Posterior cingulate gyrus (tissue), 11 donors: ENCODE results near the gene ZNF385C.
"Not testable (repeated sequence)": the region's sequence is repeated elsewhere in the genome, so short reads cannot be mapped to it uniquely, and the experiment has no call there.

ENCODE experiments used
- DNase-seq, 10 donors: peaks; one replicate each; pipeline versions ENCODE4 v3.0.0 to v3.0.0-alpha.2; 2020 to 2021; ENCODE audit warnings: mixed read lengths in 3 of 10
- intact Hi-C: fragments of 100-400 bp; cut with DNase I; formaldehyde crosslinking; loops from one replicate; pipeline ENCODE4 v1.15.1; 2023

The ZNF385C gene

GRCh38 chr17:42097691-42098631 lies at the start of gene ZNF385C:
Gene ZNF385C, minus strand, starts transcription at chr17:42098473. Its CDS starts 35,417 bp downstream, at chr17:42063056.
- intact Hi-C loops, result no loop called here
- no peak for DNase-seq

- DNase-seq, result peak in 1 of 10 donors; percentile 12
- intact Hi-C loops, result no loop called here
Measured at GRCh38 chr17:42146911-42147607, 48.8 kb upstream of the ZNF385C start.

GRCh38 chr17:42143138-42143537 lies 44.9 kb upstream of the ZNF385C start:
- DNase-seq, intact Hi-C loops: not testable (repeated sequence)

GRCh38 chr17:42142371-42142896 lies 44.2 kb upstream of the ZNF385C start:
- DNase-seq, result peak in 1 of 10 donors; percentile 76
- intact Hi-C loops, result no loop called here

- intact Hi-C loops, result no loop called here
- peak in 1 of 10 donors; percentile 8 for DNase-seq
Measured at GRCh38 chr17:42141382-42141781, 43.1 kb upstream of the ZNF385C start.

GRCh38 chr17:42140690-42141089 lies 42.4 kb upstream of the ZNF385C start:
- peak in 1 of 10 donors; percentile 25 for DNase-seq
- intact Hi-C loops, result not testable (repeated sequence)

- no peak for DNase-seq
- intact Hi-C loops, result no loop called here
Measured at GRCh38 chr17:42138749-42139492, 40.6 kb upstream of the ZNF385C start.

- DNase-seq, result no peak
- intact Hi-C loops, result no loop called here
Measured at GRCh38 chr17:42136654-42137051, 38.4 kb upstream of the ZNF385C start.

GRCh38 chr17:42135664-42136653 lies 37.7 kb upstream of the ZNF385C start:
- peak in 1 of 10 donors; percentile 20 for DNase-seq
- intact Hi-C loops, result no loop called here

- intact Hi-C loops, result no loop called here
- no peak for DNase-seq
Measured at GRCh38 chr17:42135151-42135550, 36.9 kb upstream of the ZNF385C start.

GRCh38 chr17:42133461-42134041 lies 35.3 kb upstream of the ZNF385C start:
- intact Hi-C loops, result no loop called here
- no peak for DNase-seq

- peak in 8 of 10 donors; percentile 46 to 94 (median 63) for DNase-seq
- intact Hi-C loops, result no loop called here
Measured at GRCh38 chr17:42132941-42133340, 34.7 kb upstream of the ZNF385C start.

- intact Hi-C loops, result no loop called here
- no peak for DNase-seq
Measured at GRCh38 chr17:42131981-42132432, 33.7 kb upstream of the ZNF385C start.

- intact Hi-C loops, result no loop called here
- DNase-seq, result no peak
Measured at GRCh38 chr17:42131232-42131631, 33.0 kb upstream of the ZNF385C start.

- intact Hi-C loops, result no loop called here
- DNase-seq, result peak in 1 of 10 donors; percentile 17
Measured at GRCh38 chr17:42130310-42130936, 32.1 kb upstream of the ZNF385C start.

- intact Hi-C loops, result no loop called here
- DNase-seq, result peak in 1 of 10 donors; percentile 16
Measured at GRCh38 chr17:42129109-42129837, 31.0 kb upstream of the ZNF385C start.

GRCh38 chr17:42127414-42127813 lies 29.1 kb upstream of the ZNF385C start:
- no peak for DNase-seq
- intact Hi-C loops, result no loop called here

GRCh38 chr17:42126836-42127235 lies 28.6 kb upstream of the ZNF385C start:
- no peak for DNase-seq
- intact Hi-C loops, result no loop called here
